ENCODE results near the gene LRRC9. TPM values are rescaled to one million over a fixed set of nuclear protein-coding genes. Genes with fewer than 3 reads are reported as not detected.
A peak's percentile ranks its signal among the peaks of the same experiment; 100 is the strongest.

LRRC9 gene
- total RNA-seq, 2 experiments from 2014 or later: not detected

DNA sequence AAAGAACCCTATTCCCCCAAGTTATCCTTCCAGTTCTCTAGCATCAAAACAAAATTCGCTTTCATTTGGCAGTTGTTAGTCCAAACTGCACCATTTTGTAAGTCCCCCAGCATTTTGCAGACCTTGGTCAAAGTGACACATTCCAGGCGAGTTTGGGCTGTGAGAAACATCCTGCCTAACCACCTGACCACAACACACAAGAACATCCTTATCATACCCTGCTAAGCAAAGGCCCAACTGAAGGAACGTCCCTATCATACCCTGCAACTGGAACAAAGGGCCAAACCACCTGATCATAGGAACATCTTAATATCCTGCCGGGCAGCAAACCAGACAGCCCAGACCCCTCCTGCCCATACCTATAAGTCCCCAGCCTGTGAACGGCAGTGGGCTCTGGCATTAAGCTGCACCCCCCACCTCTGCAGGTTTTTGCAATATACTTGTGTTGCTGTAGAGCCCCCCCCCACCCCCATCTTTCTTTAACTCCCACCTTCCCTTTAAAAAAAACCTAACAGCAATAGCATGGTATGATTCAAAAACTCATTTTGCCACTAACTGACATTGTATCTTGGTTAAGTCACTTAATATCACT, 174.5 kb downstream of the LRRC9 start:
- no peak overlapping the region for H3K27ac ChIP-seq (ENCODE audit: low read depth in 1 of 2, low read length in 2 of 2)
- intact Hi-C loops (cut with DNase I, micrococcal nuclease): loop anchor here (5.0 to 10.0 kb wide), 5 partner anchors 58 to 907 kb away; partner anchors contain the start of genes DAAM1 (in 2 of the 2), JKAMP (in 2 of the 2), L3HYPDH (in 2 of the 2) and DHRS7 (in 1 of the 2)
- peaks cover 21% of the 10 kb centered on the region for H3K4me1 ChIP-seq (ENCODE audit: insufficient read depth, low read length)
- H3K9me3 ChIP-seq (ENCODE audit: control insufficient read depth in 1 of 2, insufficient read depth in 1 of 2, low read length in 2 of 2): no peaks in the 10 kb centered on the region
- TF ChIP-seq CTCF (IDR thresholded peaks at IDR 0.05): no peak
- Mint-ChIP-seq H3K4me1 (ENCODE audit: low read depth) (peaks cover 62% of the 10 kb centered on the region), H3K9me3 (no peaks in the 10 kb centered on the region), H3K36me3 (ENCODE audit: low read depth) (peaks cover 26% of the 10 kb centered on the region), H3K4me3 (peak overlapping the region; percentile 96), H3K27ac (peak overlapping the region; percentile 99), H3K27me3 (no peaks in the 10 kb centered on the region)
- ATAC-seq (ENCODE audit: poor library complexity) (no peak), DNase-seq (peak in 4 of 14 experiments; percentile 9 to 33 (median 20))
- H3K27me3 ChIP-seq (ENCODE audit: control insufficient read depth in 1 of 2, insufficient read depth in 2 of 2, low read length in 2 of 2): no peaks in the 10 kb centered on the region
- CTCF ChIA-PET: no interaction called here
- no peak overlapping the region for H3K4me3 ChIP-seq (ENCODE audit: low read length)
- peaks cover 10% of the 10 kb centered on the region for H3K36me3 ChIP-seq (ENCODE audit: insufficient read depth, low read length)
- POLR2A ChIA-PET: no interaction called here

DNA sequence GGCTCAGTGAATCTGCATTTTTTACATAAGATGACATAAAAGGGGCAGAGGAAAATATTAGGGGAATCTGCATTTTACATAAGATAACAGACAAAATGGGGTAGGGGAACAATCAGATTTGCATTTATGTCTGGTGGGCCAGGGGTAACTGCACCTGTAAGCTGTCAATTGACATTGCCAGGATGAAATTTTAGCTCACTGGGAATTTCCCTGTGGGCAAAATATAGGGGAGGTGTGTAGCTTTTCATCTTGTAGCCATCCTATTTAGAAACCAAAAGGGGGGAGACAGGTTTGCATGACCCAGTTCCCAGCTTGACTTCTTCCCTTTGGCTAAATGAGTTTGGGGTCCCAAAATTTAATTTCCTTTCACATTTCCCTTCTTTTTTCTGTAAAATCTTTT, 175.3 kb downstream of the LRRC9 start:
- Histone ChIP-seq H3K9me3 (ENCODE audit: control insufficient read depth in 1 of 2, insufficient read depth in 1 of 2, low read length in 2 of 2) (no peaks in the 10 kb centered on the region), H3K4me1 (ENCODE audit: insufficient read depth, low read length) (peaks cover 21% of the 10 kb centered on the region), H3K4me3 (ENCODE audit: low read length) (no peak overlapping the region), H3K27ac (ENCODE audit: low read depth in 1 of 2, low read length in 2 of 2) (no peak overlapping the region), H3K27me3 (ENCODE audit: control insufficient read depth in 1 of 2, insufficient read depth in 2 of 2, low read length in 2 of 2) (no peaks in the 10 kb centered on the region), H3K36me3 (ENCODE audit: insufficient read depth, low read length) (peaks cover 10% of the 10 kb centered on the region)
- DNase-seq (peak in 2 of 14 experiments; percentile 26 to 38), ATAC-seq (ENCODE audit: poor library complexity) (no peak)
- Mint-ChIP-seq H3K9me3 (no peaks in the 10 kb centered on the region), H3K4me1 (ENCODE audit: low read depth) (peaks cover 62% of the 10 kb centered on the region), H3K4me3 (no peak overlapping the region), H3K27ac (no peak overlapping the region), H3K27me3 (no peaks in the 10 kb centered on the region), H3K36me3 (ENCODE audit: low read depth) (peaks cover 30% of the 10 kb centered on the region)
- ChIA-PET POLR2A (interaction anchor here (0.7 to 1.2 kb wide), 4 partner anchors 70 to 1655 kb away, joined by 3 read pairs; partner anchors contain the start of gene DHRS7), CTCF (no interaction called here)
- intact Hi-C loops (cut with DNase I, micrococcal nuclease): loop anchor here (10.0 kb wide), 1 partner anchor 610 kb away; the partner anchor contains the start of genes JKAMP (in 2 of the 2) and L3HYPDH (in 2 of the 2)
- TF ChIP-seq CTCF (IDR thresholded peaks at IDR 0.05): no peak

GRCh38 chr14:60095781-60096450, 176.0 kb downstream of the LRRC9 start:
- H3K4me3 ChIP-seq (ENCODE audit: low read length): no peak overlapping the region

More at GRCh38 chr14:60095781-60096450, 176.0 kb downstream of the LRRC9 start:
- DNase-seq (no peak), ATAC-seq (ENCODE audit: poor library complexity) (no peak)
- CTCF ChIA-PET: no interaction called here
- intact Hi-C loops (cut with DNase I, micrococcal nuclease): loop anchor here (2.0 to 10.0 kb wide), 3 partner anchors 19 to 611 kb away; partner anchors contain the start of genes JKAMP (in 2 of the 2) and L3HYPDH (in 2 of the 2)
- no peak for TF ChIP-seq CTCF (IDR thresholded peaks at IDR 0.05)
- POLR2A ChIA-PET: interaction anchor here (0.7 to 1.2 kb wide), 3 partner anchors 70 to 1654 kb away, joined by 3 read pairs; partner anchors contain the start of gene DHRS7
- no peak overlapping the region for H3K27ac ChIP-seq (ENCODE audit: low read depth in 1 of 2, low read length in 2 of 2)
- no peaks in the 10 kb centered on the region for H3K9me3 ChIP-seq (ENCODE audit: control insufficient read depth in 1 of 2, insufficient read depth in 1 of 2, low read length in 2 of 2)
- peaks cover 62% of the 10 kb centered on the region for H3K4me1 Mint-ChIP-seq (ENCODE audit: low read depth)
- H3K4me3 Mint-ChIP-seq: no peak overlapping the region
- H3K27ac Mint-ChIP-seq: no peak overlapping the region
- no peaks in the 10 kb centered on the region for H3K27me3 ChIP-seq (ENCODE audit: control insufficient read depth in 1 of 2, insufficient read depth in 2 of 2, low read length in 2 of 2)
- peaks cover 35% of the 10 kb centered on the region for H3K36me3 Mint-ChIP-seq (ENCODE audit: low read depth)
- peaks cover 10% of the 10 kb centered on the region for H3K36me3 ChIP-seq (ENCODE audit: insufficient read depth, low read length)
- H3K4me1 ChIP-seq (ENCODE audit: insufficient read depth, low read length): peaks cover 21% of the 10 kb centered on the region
- H3K27me3 Mint-ChIP-seq: no peaks in the 10 kb centered on the region
- no peaks in the 10 kb centered on the region for H3K9me3 Mint-ChIP-seq
